DMS 273 (cell line): ENCODE data around the gene NDUFAF8.

Source experiments
- DNase-seq: peaks from one replicate; lab custom pipeline; 2025; ENCODE audit not compliant: unreplicated experiment; lab: John Stamatoyannopoulos, UW

The NDUFAF8 gene

GRCh38 chr17:81237591-81238489 is 1.3 kb upstream of the NDUFAF8 start:
- DNase-seq: no peak

- no peak for DNase-seq
These were observed 666 bp upstream of the NDUFAF8 start for GRCh38 chr17:81238490-81238814.

GRCh38 chr17:81239714-81240555 is 817 bp downstream of the NDUFAF8 start:
- DNase-seq: peak; percentile 69

- DNase-seq: no peak
These were observed 1.6 kb downstream of the NDUFAF8 start for GRCh38 chr17:81240761-81241160.

- no peak for DNase-seq
These were observed 2.1 kb downstream of the NDUFAF8 start for GRCh38 chr17:81241203-81241602.

GRCh38 chr17:81241648-81242420 is 2.7 kb downstream of the NDUFAF8 start:
- peak; percentile 84 for DNase-seq

- DNase-seq: no peak
These were observed 3.6 kb downstream of the NDUFAF8 start for GRCh38 chr17:81242421-81243332.

- DNase-seq: no peak
These were observed 4.2 kb downstream of the NDUFAF8 start for GRCh38 chr17:81243333-81243664.

GRCh38 chr17:81244358-81245023 is 5.4 kb downstream of the NDUFAF8 start:
- peak; percentile 39 for DNase-seq

GRCh38 chr17:81245024-81245664 is 6.0 kb downstream of the NDUFAF8 start:
- DNase-seq: peak; percentile 34

- peak; percentile 69 for DNase-seq
These were observed 6.7 kb downstream of the NDUFAF8 start for GRCh38 chr17:81245665-81246342.

GRCh38 chr17:81246343-81246670 is 7.2 kb downstream of the NDUFAF8 start:
- no peak for DNase-seq

- no peak for DNase-seq
These were observed 7.7 kb downstream of the NDUFAF8 start for GRCh38 chr17:81246679-81247338.

GRCh38 chr17:81247339-81247990 is 8.3 kb downstream of the NDUFAF8 start:
- DNase-seq: no peak

- DNase-seq: no peak
These were observed 9.5 kb downstream of the NDUFAF8 start for GRCh38 chr17:81248649-81249048.

- no peak for DNase-seq
These were observed 10.3 kb downstream of the NDUFAF8 start for GRCh38 chr17:81249223-81250040.
